GM21515 (cell line): ENCODE data around the gene KCNJ14.
A peak's percentile ranks its signal among the peaks of the same experiment; 100 is the strongest.
"Not testable (repeated sequence)": the region's sequence is repeated elsewhere in the genome, so short reads cannot be mapped to it uniquely, and the experiment has no call there.

Experiments
- ATAC-seq: cut with Tn5 transposase; IDR thresholded peaks from one replicate; pipeline ENCODE4 v1.9.1; 2021; ENCODE audit not compliant: unreplicated experiment

Gene KCNJ14

DNA sequence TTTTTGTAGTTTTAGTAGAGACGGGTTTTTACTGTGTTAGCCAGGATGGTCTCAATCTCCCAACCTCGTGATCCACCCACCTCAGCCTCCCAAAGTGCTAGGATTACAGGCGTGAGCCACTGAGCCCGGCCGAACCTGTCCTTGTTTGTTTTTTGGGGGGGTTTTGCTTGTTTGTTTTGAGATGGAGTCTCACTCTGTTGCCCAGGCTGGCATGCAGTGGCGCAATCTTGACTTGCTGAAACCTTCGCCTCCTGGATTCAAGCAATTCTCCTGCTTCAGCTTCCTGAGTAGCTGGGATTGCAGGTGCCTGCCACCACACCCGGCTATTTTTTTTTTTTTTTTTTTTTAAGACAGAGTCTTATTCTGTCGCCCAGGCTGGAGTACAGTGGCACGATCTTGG is 31.3 kb downstream of the KCNJ14 start:
- ATAC-seq = not testable (repeated sequence)

DNA sequence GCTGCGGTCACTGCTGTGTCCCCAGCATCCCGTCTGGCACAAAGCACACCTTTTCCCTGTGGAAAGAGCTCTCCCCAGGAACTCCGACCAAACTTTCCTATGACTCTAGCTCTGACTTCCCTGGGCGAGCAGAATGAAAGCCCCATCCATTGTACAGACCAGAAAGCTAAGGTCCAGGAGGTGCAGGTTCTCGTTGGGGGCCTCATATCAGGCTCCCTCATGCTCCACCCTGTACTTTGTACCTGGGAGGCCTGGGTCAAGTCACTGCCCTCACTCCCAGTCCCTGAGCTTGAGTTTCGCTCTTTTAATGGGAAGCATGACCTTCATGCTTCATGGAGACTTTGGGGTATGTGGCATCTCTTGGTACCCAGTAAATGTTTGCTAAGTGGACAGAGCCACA is 32.2 kb downstream of the KCNJ14 start:
- ATAC-seq = no peak

GRCh38 chr19:48487948-48488347 is 32.6 kb downstream of the KCNJ14 start:
- no peak for ATAC-seq

GRCh38 chr19:48488478-48488877 is 33.1 kb downstream of the KCNJ14 start:
- not testable (repeated sequence) for ATAC-seq

GRCh38 chr19:48489608-48490216 is 34.3 kb downstream of the KCNJ14 start:
- ATAC-seq = peak; percentile 44

DNA sequence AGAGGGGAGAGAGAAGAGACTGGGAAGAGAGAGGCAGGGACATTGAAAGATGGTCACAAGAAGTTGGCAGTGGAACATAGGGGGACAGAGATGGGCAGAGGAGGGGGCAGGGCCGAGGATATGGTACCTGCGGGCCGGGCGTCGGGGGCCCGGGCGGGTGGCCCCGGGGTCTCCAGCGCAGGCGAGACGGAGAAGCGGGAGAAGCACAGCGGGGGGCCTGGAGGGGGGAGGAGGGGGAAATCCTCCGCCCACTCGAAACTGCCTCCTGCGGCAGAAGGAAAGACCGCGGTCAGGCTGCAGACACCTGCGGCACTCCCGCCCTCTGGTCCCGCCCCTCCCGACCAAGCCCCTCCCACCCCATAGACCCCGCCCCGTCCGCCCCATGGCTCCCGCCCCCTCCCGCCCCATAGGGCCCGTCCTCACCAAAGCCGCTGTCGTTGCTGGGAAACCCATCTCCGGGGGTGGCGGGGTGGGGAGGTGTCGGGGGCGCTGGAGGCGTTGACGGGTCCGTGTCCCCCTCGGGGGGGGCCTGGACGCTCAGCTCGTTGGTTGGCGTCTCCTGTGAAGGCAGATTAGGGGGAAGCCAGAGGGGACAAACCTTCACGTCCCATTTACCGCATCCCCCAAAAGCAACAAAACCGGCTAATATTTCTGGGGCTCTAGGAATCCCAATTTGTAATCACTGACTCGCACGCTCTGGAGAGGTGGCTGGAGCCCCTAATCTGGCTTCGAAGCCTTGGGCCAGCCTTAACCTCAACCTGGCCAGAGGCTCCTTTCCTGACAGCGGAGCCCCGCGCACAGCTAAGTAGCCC is 35.8 kb downstream of the KCNJ14 start:
- no peak for ATAC-seq

- no peak for ATAC-seq
Measured at GRCh38 chr19:48491793-48492123, 36.4 kb downstream of the KCNJ14 start.

DNA sequence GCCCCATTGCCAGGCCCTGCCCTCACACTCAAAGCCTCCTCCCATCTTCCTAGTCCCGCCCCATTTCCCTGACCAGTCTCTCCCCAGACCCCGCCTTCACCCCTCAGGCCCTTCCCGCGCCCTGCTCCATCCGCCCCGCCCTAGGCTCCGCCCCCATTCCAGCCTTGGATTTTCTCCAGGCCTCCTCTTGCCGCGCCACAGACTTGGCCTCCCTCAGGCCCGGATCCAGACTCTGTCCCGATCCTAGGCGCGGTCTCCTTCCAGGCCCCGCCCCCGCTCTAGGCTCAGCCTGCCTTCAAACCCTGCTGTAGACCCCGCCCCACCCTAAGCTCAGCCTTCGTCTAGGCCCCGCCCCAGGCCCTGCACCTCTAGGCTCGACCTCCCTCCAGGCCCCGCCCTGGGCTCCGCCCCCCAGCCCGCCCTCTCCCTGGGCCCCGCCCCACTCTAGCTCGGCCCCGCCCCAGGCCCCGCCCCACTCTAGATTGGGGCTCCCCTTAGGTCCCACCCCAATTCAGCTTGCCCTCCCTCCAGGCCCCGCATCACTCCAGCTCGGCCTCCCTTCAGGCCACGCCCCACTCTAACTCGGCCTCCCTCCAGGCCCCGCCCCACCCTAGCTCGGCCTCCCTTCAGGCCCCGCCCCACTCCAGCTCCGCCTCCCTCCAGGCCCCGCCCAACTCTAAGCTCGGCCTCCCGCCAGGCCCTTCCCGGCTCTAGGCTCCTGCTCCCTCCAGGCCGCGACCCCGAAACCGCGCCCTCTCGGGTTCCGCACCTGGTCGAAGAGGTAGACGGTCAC is 37.7 kb downstream of the KCNJ14 start:
- ATAC-seq = peak; percentile 45

DNA sequence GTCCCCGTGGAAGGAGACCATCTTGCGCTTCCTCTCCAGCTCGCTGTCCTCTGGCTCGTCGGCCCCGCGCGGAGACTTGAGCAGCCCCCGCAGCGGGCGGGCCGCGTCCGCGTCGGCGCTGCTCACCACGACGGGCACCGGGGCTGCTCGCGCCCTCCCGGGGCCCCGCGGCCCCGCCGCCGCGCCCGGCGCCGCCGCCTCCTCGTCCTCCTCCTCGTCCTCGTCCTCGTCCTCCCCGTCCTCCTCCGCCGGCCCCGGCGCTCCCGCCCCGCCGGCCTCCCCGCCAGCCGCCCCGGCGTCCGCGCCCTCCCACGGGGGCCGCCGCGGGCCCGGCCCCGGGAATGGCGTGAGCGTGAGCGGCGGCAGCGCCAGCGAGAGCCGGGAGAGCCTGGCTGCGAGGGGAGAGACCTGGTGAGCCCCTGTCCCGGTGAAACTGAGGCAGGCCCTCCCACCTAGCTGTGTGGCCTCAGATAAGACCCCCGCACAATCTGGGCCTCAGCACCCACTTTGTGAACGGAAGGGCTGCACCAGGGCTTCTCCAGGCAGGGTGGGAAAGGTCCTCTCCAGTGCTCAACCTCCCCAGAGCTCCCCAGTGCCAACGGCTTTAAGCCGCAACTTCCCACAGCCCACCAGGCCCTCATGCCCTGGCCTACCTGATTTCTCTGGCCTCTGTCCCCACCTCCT is 38.5 kb downstream of the KCNJ14 start:
- peak; percentile 8 for ATAC-seq

GRCh38 chr19:48495396-48495795 is 40.0 kb downstream of the KCNJ14 start:
- ATAC-seq = no peak

- ATAC-seq = no peak
Measured at GRCh38 chr19:48496959-48497727, 41.8 kb downstream of the KCNJ14 start.

DNA sequence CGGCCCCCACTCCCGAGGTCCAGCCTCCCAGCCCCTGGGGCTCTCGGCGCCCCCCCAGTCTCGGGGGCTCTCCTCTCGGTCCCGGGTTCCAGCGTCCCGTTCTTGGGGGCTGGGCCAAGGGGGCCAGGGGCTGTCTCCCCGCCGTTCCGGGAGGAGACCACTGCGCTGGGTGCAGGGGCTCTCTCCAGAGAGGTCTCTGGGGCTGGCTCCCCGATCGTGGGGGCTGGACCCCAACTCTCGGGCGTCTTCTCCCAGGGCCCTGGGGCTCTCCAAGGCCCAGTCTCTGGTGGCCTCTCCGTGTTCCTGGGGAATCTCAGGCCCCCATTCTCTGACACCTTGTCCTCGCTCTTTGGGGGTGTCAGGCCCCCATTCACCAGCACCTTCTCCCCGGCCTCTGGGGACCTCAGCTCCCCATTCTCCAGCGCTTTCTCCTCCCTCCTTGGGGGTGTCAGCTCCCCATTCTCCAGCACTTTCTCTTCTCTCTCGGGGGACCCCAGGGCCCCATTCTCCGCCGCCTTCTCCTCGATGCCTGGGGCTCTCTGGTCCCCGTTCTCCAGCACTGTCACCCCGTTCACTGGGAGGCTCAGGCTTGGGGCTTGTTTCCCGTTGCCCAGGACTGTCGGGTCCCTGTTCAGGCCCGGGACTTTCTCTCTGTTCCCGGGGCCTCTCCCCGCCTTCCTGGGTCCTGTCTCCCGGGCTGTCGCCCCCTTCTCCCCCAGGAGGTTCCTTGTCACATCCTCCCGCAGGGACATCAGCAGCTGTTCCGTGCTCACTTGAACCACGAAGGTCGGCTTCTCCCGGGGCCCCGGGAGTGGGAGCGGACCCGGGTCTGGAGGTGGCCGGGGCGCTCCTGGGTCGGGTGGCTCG is 42.6 kb downstream of the KCNJ14 start:
- no peak for ATAC-seq

DNA sequence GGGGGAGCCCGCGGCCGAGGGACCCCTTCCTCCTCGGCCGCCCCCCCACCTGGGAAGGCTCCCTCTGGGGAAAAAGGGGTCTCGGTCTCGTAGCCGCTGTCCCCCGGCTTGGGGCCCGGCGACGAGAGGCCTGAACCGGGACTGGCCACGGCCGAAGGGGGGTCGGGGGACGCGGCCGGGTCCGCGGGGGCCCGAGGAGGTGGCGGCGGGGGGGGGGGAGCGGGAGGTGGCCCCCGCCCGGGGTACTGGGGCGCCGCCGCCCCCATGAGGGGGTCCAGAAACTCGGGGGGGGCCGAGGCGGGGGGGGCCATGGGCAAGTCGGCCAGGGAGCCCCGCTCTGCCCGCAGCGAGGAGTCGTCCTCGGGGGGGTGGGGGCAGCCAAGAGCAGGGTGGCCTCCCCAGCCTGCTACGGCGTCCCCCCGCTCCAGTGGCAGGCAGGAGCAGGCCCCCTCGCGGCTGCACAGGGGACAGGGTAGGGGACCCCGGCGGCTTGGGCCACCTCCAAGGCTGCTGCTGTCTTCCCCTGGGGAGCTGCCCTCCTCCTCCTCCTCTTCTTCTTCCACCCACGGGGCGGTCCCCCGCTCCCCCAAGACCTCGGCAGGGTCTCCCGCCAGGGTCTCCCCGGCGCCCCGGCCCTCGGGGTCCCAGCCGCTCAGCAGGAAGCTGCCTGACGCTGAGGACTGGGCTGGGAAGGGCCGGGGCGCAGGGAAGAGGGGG is 43.4 kb downstream of the KCNJ14 start:
- no peak for ATAC-seq

GRCh38 chr19:48499316-48500090 is 44.1 kb downstream of the KCNJ14 start:
- ATAC-seq = no peak

DNA sequence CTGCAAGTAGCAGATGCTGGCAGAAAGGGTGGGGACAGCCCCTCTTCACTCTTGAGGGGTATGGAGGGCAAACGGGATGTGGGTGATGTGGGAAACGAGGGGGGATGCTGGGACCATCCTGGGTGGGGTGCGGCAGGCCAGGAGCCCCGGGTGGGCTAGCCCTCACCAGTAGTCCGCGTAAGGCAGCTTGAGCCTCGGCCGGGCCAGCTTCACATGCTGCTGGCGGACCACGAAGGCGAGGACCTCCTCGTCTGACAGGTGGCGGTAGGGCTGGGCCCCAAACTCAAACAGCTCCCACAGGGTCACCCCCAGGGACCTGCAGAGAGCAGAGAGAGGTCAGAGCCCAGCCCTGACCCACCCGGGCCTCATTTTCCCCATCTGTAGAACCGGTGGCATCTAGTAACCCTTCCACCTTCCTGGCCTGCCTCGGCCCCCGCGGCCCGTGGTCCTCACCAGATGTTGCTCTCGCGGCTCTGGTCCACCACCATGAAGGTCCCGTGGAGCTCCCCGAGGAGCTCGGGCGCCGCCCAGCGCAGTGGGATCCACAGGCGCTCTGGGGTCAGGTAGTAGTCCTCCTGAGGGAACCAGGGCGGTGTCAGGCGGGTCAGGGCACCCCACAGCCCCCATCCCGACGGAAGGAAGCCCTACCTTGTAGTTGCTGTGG is 45.6 kb downstream of the KCNJ14 start:
- ATAC-seq = no peak

DNA sequence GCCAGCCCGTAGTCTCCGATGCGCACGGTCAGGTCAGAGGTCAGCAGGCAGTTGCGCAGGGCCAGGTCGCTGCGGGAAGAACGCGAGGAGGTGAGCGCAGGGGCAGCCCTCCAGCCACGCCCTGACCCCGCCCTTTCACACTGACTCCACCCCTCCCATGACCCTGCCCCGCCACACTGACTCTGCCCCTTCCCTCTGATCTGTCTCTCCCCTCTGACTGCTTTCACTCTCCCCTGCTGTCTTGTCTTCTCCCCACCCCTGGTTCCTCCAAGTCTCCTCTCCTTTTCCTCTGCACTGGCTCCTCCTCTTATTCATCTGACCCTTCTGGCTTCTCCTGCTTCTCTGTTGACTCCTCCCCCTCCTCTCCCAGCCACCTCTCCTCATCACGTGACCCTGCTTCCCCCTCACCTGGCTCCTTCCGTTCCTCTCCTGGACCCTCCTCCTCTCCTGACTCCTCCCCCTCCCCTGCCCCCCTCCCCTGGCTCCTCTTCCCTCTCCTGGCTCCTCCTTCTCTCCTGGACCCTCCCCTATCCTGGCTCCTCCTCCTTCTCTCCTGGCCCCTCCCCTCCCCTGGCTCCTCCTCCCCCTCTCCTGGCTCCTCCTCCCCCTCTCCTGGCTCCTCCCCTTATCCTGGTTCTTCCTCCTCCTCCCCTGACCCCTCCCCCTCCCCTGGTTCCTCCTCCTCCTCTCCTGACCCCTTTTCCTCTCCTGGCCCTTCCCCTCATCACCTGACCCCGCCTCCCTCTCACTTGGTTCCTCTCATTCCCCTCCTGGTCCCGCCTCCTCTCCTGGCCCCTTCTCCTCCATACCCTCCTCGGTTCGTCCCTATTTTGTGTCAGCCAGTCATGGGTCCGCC is 46.3 kb downstream of the KCNJ14 start:
- no peak for ATAC-seq
